Adrenal gland (tissue), 5 donors: ENCODE data around the gene STK24.

Experiments used
- POLR2A ChIP-seq, 2 donors: fragments of 450-650 bp; IDR thresholded peaks; one replicate each; pipeline ENCODE4 v1.6.1; 2017; ENCODE audit warnings: antibody characterized with exemption in 2 of 2, mild to moderate bottlenecking in 2 of 2, moderate library complexity in 1 of 2
- TF ChIP-seq, protein P1 (sequence below), 6 experiments: fragments of 450-650 bp in 4 of 6; fragments of 200-600 bp in 2 of 6; sonication (generic) in 1 of 6; IDR thresholded peaks; 1 replicate in 5 of 6; 2 replicates in 1 of 6; pipeline versions ENCODE4 v1.5.1 to v1.8.0; 2016 to 2021; ENCODE audit warnings: antibody characterized with exemption in 6 of 6, mild to moderate bottlenecking in 2 of 6, moderate library complexity in 1 of 6
- donor health status: DM: no; HTN: no; CAD: no.

DNA sequence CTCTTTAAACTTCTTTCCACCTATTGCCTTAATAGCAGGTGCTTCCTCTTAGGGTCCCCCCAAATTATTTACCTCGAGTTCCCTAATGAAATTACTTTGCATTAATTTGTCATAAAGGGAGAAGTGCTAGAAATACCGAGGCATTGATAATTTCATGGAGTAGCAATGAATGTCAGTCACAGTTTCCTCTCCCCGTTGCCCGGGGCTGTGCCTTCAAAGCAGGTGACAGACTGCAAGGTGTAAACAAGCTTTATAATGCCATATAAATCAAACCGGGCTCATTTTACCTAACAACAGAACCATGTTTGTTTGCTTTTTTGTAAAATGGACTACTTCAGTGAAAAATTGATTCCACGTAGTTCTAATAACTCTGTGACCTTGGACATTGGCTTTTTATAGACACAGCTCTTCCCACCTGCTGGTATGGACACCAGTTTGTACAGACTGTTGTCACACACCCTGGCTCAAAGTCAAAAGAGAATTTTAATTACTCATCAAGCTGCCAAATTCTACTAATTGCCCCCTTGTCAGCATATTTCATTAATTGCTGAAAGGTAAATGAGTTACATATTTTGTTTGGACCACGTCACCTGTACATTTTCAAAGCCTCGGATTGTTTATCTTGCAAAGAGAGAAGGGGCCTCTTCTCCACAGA lies 171.1 kb downstream of the STK24 start:
- TF ChIP-seq, protein P1, sequence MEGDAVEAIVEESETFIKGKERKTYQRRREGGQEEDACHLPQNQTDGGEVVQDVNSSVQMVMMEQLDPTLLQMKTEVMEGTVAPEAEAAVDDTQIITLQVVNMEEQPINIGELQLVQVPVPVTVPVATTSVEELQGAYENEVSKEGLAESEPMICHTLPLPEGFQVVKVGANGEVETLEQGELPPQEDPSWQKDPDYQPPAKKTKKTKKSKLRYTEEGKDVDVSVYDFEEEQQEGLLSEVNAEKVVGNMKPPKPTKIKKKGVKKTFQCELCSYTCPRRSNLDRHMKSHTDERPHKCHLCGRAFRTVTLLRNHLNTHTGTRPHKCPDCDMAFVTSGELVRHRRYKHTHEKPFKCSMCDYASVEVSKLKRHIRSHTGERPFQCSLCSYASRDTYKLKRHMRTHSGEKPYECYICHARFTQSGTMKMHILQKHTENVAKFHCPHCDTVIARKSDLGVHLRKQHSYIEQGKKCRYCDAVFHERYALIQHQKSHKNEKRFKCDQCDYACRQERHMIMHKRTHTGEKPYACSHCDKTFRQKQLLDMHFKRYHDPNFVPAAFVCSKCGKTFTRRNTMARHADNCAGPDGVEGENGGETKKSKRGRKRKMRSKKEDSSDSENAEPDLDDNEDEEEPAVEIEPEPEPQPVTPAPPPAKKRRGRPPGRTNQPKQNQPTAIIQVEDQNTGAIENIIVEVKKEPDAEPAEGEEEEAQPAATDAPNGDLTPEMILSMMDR (IDR thresholded peaks at IDR 0.05): no peak
- no peak for TF ChIP-seq POLR2A (IDR thresholded peaks at IDR 0.05)
